ENCODE results near the gene XRCC1. TPM values are rescaled to one million over a fixed set of nuclear protein-coding genes. Genes with fewer than 3 reads are reported as not detected.
A peak's percentile ranks its signal among the peaks of the same experiment; 100 is the strongest.

The XRCC1 gene
- total and polyA plus RNA-seq, 9 of the 15 experiments (the other 6 are each of a cell fraction or from before 2014, with no cell fraction given), result 1.5 to 36.9 (median 24.9) TPM

DNA sequence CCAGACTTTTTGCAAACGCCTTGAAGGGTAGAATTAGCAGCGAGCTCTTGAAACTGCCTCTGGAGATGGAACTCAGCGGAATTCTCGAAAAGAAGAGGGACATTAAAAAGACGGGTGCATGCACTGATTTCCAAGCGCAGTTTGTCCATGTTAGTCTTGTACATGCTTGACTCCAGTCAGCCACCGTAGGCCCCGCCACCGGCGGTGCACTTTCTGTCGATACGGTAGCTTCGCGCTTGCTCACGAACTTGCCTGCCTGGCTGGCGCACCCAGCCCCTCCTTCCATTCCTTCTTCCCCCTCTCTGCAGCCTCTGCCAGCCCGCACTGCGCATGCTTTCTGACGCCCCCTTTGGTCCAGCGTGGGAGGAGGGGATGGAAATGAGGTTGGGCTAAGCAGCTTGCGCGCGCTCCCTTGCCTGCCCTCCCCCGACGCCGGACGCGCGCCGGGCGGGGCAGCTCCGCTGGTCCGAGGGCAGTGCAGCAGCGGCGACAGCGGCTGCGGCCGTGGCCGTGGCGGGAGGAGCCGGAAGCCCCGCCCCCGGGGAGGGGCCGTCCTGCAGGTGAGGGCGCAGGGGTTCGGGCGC is 42.3 kb downstream of the XRCC1 start, which contains the start of gene ZNF575 (continued):
- TF ChIP-seq SMARCA5 (IDR thresholded peaks at IDR 0.05), result no peak
- no peak for TF ChIP-seq ZFP36 (IDR thresholded peaks at IDR 0.05; ENCODE audit: low read depth, low read length, partially characterized antibody)
- TF ChIP-seq CXXC5 (CRISPR knock-in tag; IDR thresholded peaks at IDR 0.05), result peak; percentile 83
- TF ChIP-seq NFIX (CRISPR knock-in tag; IDR thresholded peaks at IDR 0.05; ENCODE audit: low read depth), result no peak
- peak; percentile 61 for TF ChIP-seq E2F8 (IDR thresholded peaks at IDR 0.05; ENCODE audit: low read depth, partially characterized antibody)
- TF ChIP-seq, protein P1, sequence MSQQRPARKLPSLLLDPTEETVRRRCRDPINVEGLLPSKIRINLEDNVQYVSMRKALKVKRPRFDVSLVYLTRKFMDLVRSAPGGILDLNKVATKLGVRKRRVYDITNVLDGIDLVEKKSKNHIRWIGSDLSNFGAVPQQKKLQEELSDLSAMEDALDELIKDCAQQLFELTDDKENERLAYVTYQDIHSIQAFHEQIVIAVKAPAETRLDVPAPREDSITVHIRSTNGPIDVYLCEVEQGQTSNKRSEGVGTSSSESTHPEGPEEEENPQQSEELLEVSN (IDR thresholded peaks at IDR 0.05; ENCODE audit: borderline replicate concordance in 1 of 2, extremely low read depth in 1 of 2, insufficient read depth in 1 of 2, insufficient read length in 1 of 2, low read depth in 1 of 2, low read length in 1 of 2, poor library complexity in 1 of 2, severe bottlenecking in 1 of 2), result peak; percentile 21 to 62
- no peak for TF ChIP-seq XRCC4 (IDR thresholded peaks at IDR 0.05; ENCODE audit: extremely low read depth, insufficient read depth, insufficient read length)
- TF ChIP-seq, protein P2, sequence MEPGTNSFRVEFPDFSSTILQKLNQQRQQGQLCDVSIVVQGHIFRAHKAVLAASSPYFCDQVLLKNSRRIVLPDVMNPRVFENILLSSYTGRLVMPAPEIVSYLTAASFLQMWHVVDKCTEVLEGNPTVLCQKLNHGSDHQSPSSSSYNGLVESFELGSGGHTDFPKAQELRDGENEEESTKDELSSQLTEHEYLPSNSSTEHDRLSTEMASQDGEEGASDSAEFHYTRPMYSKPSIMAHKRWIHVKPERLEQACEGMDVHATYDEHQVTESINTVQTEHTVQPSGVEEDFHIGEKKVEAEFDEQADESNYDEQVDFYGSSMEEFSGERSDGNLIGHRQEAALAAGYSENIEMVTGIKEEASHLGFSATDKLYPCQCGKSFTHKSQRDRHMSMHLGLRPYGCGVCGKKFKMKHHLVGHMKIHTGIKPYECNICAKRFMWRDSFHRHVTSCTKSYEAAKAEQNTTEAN (CRISPR knock-in tag; IDR thresholded peaks at IDR 0.05), result no peak
- TF ChIP-seq SAFB2 (IDR thresholded peaks at IDR 0.05; ENCODE audit: borderline replicate concordance, low read depth, low read length, severe bottlenecking), result no peak
- TF ChIP-seq BRCA1 (IDR thresholded peaks at IDR 0.05), result no peak
- TF ChIP-seq BRCA1 (CRISPR knock-in tag; IDR thresholded peaks at IDR 0.05), result no peak
- TF ChIP-seq ZNF277 (CRISPR knock-in tag; IDR thresholded peaks at IDR 0.05; ENCODE audit: borderline replicate concordance), result no peak
- no peak for TF ChIP-seq BDP1 (IDR thresholded peaks at IDR 0.05; ENCODE audit: insufficient read depth, insufficient read length)
- TF ChIP-seq TAF15 (IDR thresholded peaks at IDR 0.05; ENCODE audit: low read depth, low read length), result no peak
- TF ChIP-seq GABPB2 (CRISPR knock-in tag; conservative IDR thresholded peaks at IDR 0.05), result no peak
- TF ChIP-seq, protein P3, sequence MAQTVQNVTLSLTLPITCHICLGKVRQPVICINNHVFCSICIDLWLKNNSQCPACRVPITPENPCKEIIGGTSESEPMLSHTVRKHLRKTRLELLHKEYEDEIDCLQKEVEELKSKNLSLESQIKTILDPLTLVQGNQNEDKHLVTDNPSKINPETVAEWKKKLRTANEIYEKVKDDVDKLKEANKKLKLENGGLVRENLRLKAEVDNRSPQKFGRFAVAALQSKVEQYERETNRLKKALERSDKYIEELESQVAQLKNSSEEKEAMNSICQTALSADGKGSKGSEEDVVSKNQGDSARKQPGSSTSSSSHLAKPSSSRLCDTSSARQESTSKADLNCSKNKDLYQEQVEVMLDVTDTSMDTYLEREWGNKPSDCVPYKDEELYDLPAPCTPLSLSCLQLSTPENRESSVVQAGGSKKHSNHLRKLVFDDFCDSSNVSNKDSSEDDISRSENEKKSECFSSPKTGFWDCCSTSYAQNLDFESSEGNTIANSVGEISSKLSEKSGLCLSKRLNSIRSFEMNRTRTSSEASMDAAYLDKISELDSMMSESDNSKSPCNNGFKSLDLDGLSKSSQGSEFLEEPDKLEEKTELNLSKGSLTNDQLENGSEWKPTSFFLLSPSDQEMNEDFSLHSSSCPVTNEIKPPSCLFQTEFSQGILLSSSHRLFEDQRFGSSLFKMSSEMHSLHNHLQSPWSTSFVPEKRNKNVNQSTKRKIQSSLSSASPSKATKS (CRISPR knock-in tag; IDR thresholded peaks at IDR 0.05), result no peak
- TF ChIP-seq MYBL2 (IDR thresholded peaks at IDR 0.05; ENCODE audit: low read depth), result no peak
- TF ChIP-seq MYBL2 (CRISPR knock-in tag; IDR thresholded peaks at IDR 0.05; ENCODE audit: borderline replicate concordance), result no peak
